CD4-positive, alpha-beta memory T cell (primary cell): ENCODE data around the gene IFT88. TPM values are rescaled to one million over a fixed set of nuclear protein-coding genes. Genes with fewer than 3 reads are reported as not detected.

Source experiments
- CTCF ChIA-PET: fragments of 350-600 bp; sonication (Branson Sonifier 250); formaldehyde crosslinking; loops from one replicate; lab custom pipeline; 2021; ENCODE audit warnings: inconsistent platforms; ENCODE audit not compliant: partially characterized antibody; lab: Charles Lee
- POLR2A ChIA-PET: fragments of 350-600 bp; sonication (Branson Sonifier 250); formaldehyde crosslinking; loops from one replicate; lab custom pipeline; 2021; ENCODE audit not compliant: partially characterized antibody; lab: Charles Lee
- DNase-seq, 5 donors: peaks; one replicate each; pipeline versions ENCODE4 v3.0.0 to v3.0.0-alpha.2; 2020 to 2022; ENCODE audit warnings: mixed read lengths in 1 of 5
- H3K27ac ChIP-seq: one replicate; pipeline ENCODE4 v1.7.0; 2013; ENCODE audit warnings: low read depth, low read length
- H3K27me3 ChIP-seq: 2 replicates; pipeline ENCODE4 v1.7.0; 2013; ENCODE audit warnings: mild to moderate bottlenecking, low read length, moderate library complexity; ENCODE audit not compliant: insufficient read depth
- H3K36me3 ChIP-seq: 2 replicates; pipeline ENCODE4 v1.7.0; 2013; ENCODE audit warnings: mild to moderate bottlenecking, low read length, moderate library complexity; ENCODE audit not compliant: insufficient read depth
- H3K4me1 ChIP-seq: 2 replicates; pipeline ENCODE4 v1.7.0; 2013; ENCODE audit warnings: mild to moderate bottlenecking, low read length, moderate library complexity; ENCODE audit not compliant: insufficient read depth
- H3K4me3 ChIP-seq, 2 donors: one replicate each; pipeline ENCODE4 v1.7.0; 2013; ENCODE audit warnings: low read length in 2 of 2, mild to moderate bottlenecking in 1 of 2
- H3K9me3 ChIP-seq, 2 donors: one replicate each; pipeline ENCODE4 v1.7.0; 2013; ENCODE audit warnings: low read length in 2 of 2, control low read depth in 1 of 2; ENCODE audit not compliant: control insufficient read depth in 1 of 2
- H3K27ac Mint-ChIP-seq, 7 donors: one replicate each; pipeline ENCODE4 v1.8.0; 2020 to 2021; ENCODE audit warnings: mixed read lengths in 7 of 7, mild to moderate bottlenecking in 6 of 7, inconsistent platforms in 3 of 7, moderate library complexity in 3 of 7
- H3K27me3 Mint-ChIP-seq, 2 donors: one replicate each; pipeline ENCODE4 v1.8.0; 2020 to 2021; ENCODE audit warnings: mixed read lengths in 2 of 2
- H3K36me3 Mint-ChIP-seq, 2 donors: one replicate each; pipeline ENCODE4 v1.8.0; 2020 to 2021; ENCODE audit warnings: mixed read lengths in 2 of 2, inconsistent platforms in 1 of 2, mild to moderate bottlenecking in 1 of 2
- H3K4me1 Mint-ChIP-seq, 4 donors: one replicate each; pipeline ENCODE4 v1.8.0; 2020 to 2021; ENCODE audit warnings: mixed read lengths in 4 of 4, mild to moderate bottlenecking in 1 of 4
- H3K4me3 Mint-ChIP-seq, 8 donors: one replicate each; pipeline ENCODE4 v1.8.0; 2020 to 2021; ENCODE audit warnings: mixed read lengths in 8 of 8, mild to moderate bottlenecking in 7 of 8, moderate library complexity in 6 of 8, inconsistent platforms in 3 of 8
- H3K9me3 Mint-ChIP-seq, 8 donors: one replicate each; pipeline ENCODE4 v1.8.0; 2020 to 2021; ENCODE audit warnings: mixed read lengths in 8 of 8, mild to moderate bottlenecking in 5 of 8, inconsistent platforms in 3 of 8, moderate library complexity in 1 of 8
- intact Hi-C: fragments of 100-400 bp; cut with micrococcal nuclease; formaldehyde crosslinking; loops from one replicate; pipeline ENCODE4 v1.15.1; 2023
- polyA plus RNA-seq, 2 donors: library from polyadenylated mRNA; unstranded; fragments of 300-500 nt; fragmentation: Illumina TruSeq; gene quantifications; one replicate each; pipeline ENCODE4 v1.2.3, GENCODE V29; 2021
- total RNA-seq, 2 experiments: library from RNA; stranded (reverse); gene quantifications; one replicate each; pipeline ENCODE4 v1.2.3, GENCODE V29; 2021

IFT88 gene
- total and polyA plus RNA-seq, 4 experiments from 2014 or later: 5.0 to 9.8 (median 8.0) TPM

- POLR2A ChIA-PET: interaction anchor here (0.6 kb wide), 1 partner anchor 79 kb away, joined by 3 read pairs; no protein-coding TSS in a partner anchor
- CTCF ChIA-PET: interaction anchor here (1.4 kb wide), 1 partner anchor 368 kb away, joined by 3 read pairs; no protein-coding TSS in a partner anchor
Measured at GRCh38 chr13:20565115-20565736, 1.7 kb upstream of the IFT88 start.

GRCh38 chr13:20566468-20566897 is 474 bp upstream of the IFT88 start:
- peaks cover 0 to 5% (median 1%) of the 10 kb centered on the region in 8 donors for H3K9me3 Mint-ChIP-seq
- peak overlapping the region; percentile 90 to 96 (median 92) for H3K27ac Mint-ChIP-seq
- intact Hi-C loops: loop anchor here (2.0 kb wide), 3 partner anchors 90 to 732 kb away; partner anchors contain the start of gene XPO4
- H3K36me3 Mint-ChIP-seq: peaks cover 3 to 12% of the 10 kb centered on the region in 2 donors
- peaks cover 10 to 19% (median 13%) of the 10 kb centered on the region in 4 donors for H3K4me1 Mint-ChIP-seq
- POLR2A ChIA-PET: interaction anchor here (0.8 to 1.3 kb wide), 3 partner anchors 22 to 336 kb away, joined by 3 to 6 read pairs (median 4); partner anchors contain the start of gene XPO4
- peak overlapping the region; percentile 56 to 61 for H3K4me3 ChIP-seq
- H3K9me3 ChIP-seq: no peaks in the 10 kb centered on the region
- no peaks in the 10 kb centered on the region for H3K27me3 ChIP-seq
- peak overlapping the region; percentile 53 for H3K27ac ChIP-seq
- CTCF ChIA-PET: interaction anchor here (0.7 to 1.4 kb wide), 3 partner anchors 42 to 370 kb away, joined by 3 read pairs; no protein-coding TSS in a partner anchor
- no peaks in the 10 kb centered on the region for H3K27me3 Mint-ChIP-seq
- peak overlapping the region; percentile 92 to 95 (median 94) for H3K4me3 Mint-ChIP-seq
- H3K36me3 ChIP-seq: no peaks in the 10 kb centered on the region
- H3K4me1 ChIP-seq: peaks cover 16% of the 10 kb centered on the region
- DNase-seq: no peak

More at GRCh38 chr13:20565115-20565736, 1.7 kb upstream of the IFT88 start:
- Mint-ChIP-seq H3K4me3 (peak overlapping the region; percentile 35 to 92 (median 62)), H3K27me3 (no peaks in the 10 kb centered on the region), H3K9me3 (peaks cover 0 to 4% (median 1%) of the 10 kb centered on the region in 8 donors), H3K27ac (peak overlapping the region in 5 of 7 donors; percentile 29 to 68 (median 42)), H3K4me1 (peaks cover 10 to 19% (median 13%) of the 10 kb centered on the region in 4 donors), H3K36me3 (peaks cover 0 to 9% of the 10 kb centered on the region in 2 donors)
- Histone ChIP-seq H3K4me1 (peaks cover 16% of the 10 kb centered on the region), H3K4me3 (no peak overlapping the region), H3K27me3 (no peaks in the 10 kb centered on the region), H3K27ac (no peak overlapping the region), H3K9me3 (no peaks in the 10 kb centered on the region), H3K36me3 (no peaks in the 10 kb centered on the region)
- intact Hi-C loops: no loop called here
- no peak for DNase-seq

GRCh38 chr13:20567881-20568528 is 1.0 kb downstream of the IFT88 start:
- DNase-seq: no peak
- H3K4me3 ChIP-seq: peak overlapping the region; percentile 34 to 56
- Mint-ChIP-seq H3K27ac (peak overlapping the region; percentile 92 to 96 (median 92)), H3K4me3 (peak overlapping the region; percentile 92 to 95 (median 94)), H3K4me1 (peaks cover 10 to 19% (median 15%) of the 10 kb centered on the region in 4 donors), H3K9me3 (peaks cover 0 to 14% (median 4%) of the 10 kb centered on the region in 8 donors), H3K36me3 (peaks cover 7 to 14% of the 10 kb centered on the region in 2 donors), H3K27me3 (no peaks in the 10 kb centered on the region)
- peaks cover 16% of the 10 kb centered on the region for H3K4me1 ChIP-seq
- ChIA-PET POLR2A (interaction anchor here (0.7 to 1.4 kb wide), 7 partner anchors 11 to 704 kb away, joined by 3 to 4 read pairs (median 3); partner anchors contain the start of genes CRYL1, EEF1AKMT1, IL17D and ZMYM5), CTCF (interaction anchor here (1.0 to 2.2 kb wide), 4 partner anchors 42 to 131 kb away, joined by 3 to 9 read pairs (median 4); partner anchors contain the start of gene CRYL1)
- no peaks in the 10 kb centered on the region for H3K27me3 ChIP-seq
- intact Hi-C loops: loop anchor here (1.0 to 2.0 kb wide), 6 partner anchors 42 to 731 kb away; partner anchors contain the start of genes EEF1AKMT1 and XPO4
- no peaks in the 10 kb centered on the region for H3K9me3 ChIP-seq
- H3K27ac ChIP-seq: no peak overlapping the region
- no peaks in the 10 kb centered on the region for H3K36me3 ChIP-seq

- no peak for DNase-seq
- no peak overlapping the region for H3K27ac Mint-ChIP-seq
- no peaks in the 10 kb centered on the region for H3K27me3 ChIP-seq
- H3K9me3 ChIP-seq: no peaks in the 10 kb centered on the region
- H3K27me3 Mint-ChIP-seq: no peaks in the 10 kb centered on the region
- no peak overlapping the region for H3K4me3 Mint-ChIP-seq
- H3K9me3 Mint-ChIP-seq: peaks cover 0 to 10% (median under 1%) of the 10 kb centered on the region in 8 donors
- H3K36me3 Mint-ChIP-seq: peaks cover 18 to 20% of the 10 kb centered on the region in 2 donors
- peaks cover 16% of the 10 kb centered on the region for H3K4me1 ChIP-seq
- intact Hi-C loops: no loop called here
- H3K4me3 ChIP-seq: no peak overlapping the region
- no peaks in the 10 kb centered on the region for H3K36me3 ChIP-seq
- H3K27ac ChIP-seq: no peak overlapping the region
- CTCF ChIA-PET: no interaction called here
- POLR2A ChIA-PET: no interaction called here
- H3K4me1 Mint-ChIP-seq: peaks cover 10 to 19% (median 14%) of the 10 kb centered on the region in 4 donors
Measured at GRCh38 chr13:20570517-20570916, 3.6 kb downstream of the IFT88 start.

GRCh38 chr13:20571676-20572075 is 4.7 kb downstream of the IFT88 start:
- H3K9me3 Mint-ChIP-seq: peaks cover 0 to 10% (median 2%) of the 10 kb centered on the region in 8 donors
- POLR2A ChIA-PET: no interaction called here
- peaks cover 7 to 13% (median 9%) of the 10 kb centered on the region in 4 donors for H3K4me1 Mint-ChIP-seq
- no peaks in the 10 kb centered on the region for H3K27me3 ChIP-seq
- H3K4me3 Mint-ChIP-seq: no peak overlapping the region
- no peaks in the 10 kb centered on the region for H3K9me3 ChIP-seq
- intact Hi-C loops: no loop called here
- H3K4me3 ChIP-seq: no peak overlapping the region
- H3K4me1 ChIP-seq: peaks cover 8% of the 10 kb centered on the region
- H3K27me3 Mint-ChIP-seq: no peaks in the 10 kb centered on the region
- H3K36me3 ChIP-seq: no peaks in the 10 kb centered on the region
- DNase-seq: no peak
- CTCF ChIA-PET: no interaction called here
- no peak overlapping the region for H3K27ac Mint-ChIP-seq
- H3K27ac ChIP-seq: no peak overlapping the region
- peaks cover 30% of the 10 kb centered on the region in 2 donors for H3K36me3 Mint-ChIP-seq

GRCh38 chr13:20573186-20573585 is 6.2 kb downstream of the IFT88 start:
- Histone ChIP-seq H3K4me1 (no peaks in the 10 kb centered on the region), H3K4me3 (no peak overlapping the region), H3K36me3 (no peaks in the 10 kb centered on the region), H3K27ac (no peak overlapping the region), H3K27me3 (no peaks in the 10 kb centered on the region), H3K9me3 (no peaks in the 10 kb centered on the region)
- no peaks in the 10 kb centered on the region for H3K27me3 Mint-ChIP-seq
- intact Hi-C loops: no loop called here
- POLR2A ChIA-PET: interaction anchor here (1.0 kb wide), 1 partner anchor 48 kb away, joined by 3 read pairs; the partner anchor contains the start of gene CRYL1
- H3K4me3 Mint-ChIP-seq: no peak overlapping the region
- CTCF ChIA-PET: no interaction called here
- no peak overlapping the region for H3K27ac Mint-ChIP-seq
- H3K9me3 Mint-ChIP-seq: peaks cover 0 to 10% (median 2%) of the 10 kb centered on the region in 8 donors
- H3K4me1 Mint-ChIP-seq: peaks cover 0 to 5% (median 2%) of the 10 kb centered on the region in 4 donors
- DNase-seq: no peak
- H3K36me3 Mint-ChIP-seq: peaks cover 33 to 40% of the 10 kb centered on the region in 2 donors
